GM13977 (cell line): Measurements from ENCODE around the gene PFAS.

Source experiments
- DNase-seq: peaks from one replicate; pipeline ENCODE4 v3.0.0; 2012; ENCODE audit warnings: low spot score
- CTCF ChIP-seq: IDR thresholded peaks from 2 replicates; pipeline ENCODE4 v1.5.1; 2012; ENCODE audit warnings: mild to moderate bottlenecking, control low read depth; ENCODE audit not compliant: insufficient read depth; ENCODE audit errors: extremely low read depth, missing control alignments
- in situ Hi-C: fragments of 300-500 bp; cut with MboI; formaldehyde crosslinking; loops from one replicate; pipeline ENCODE4 v1.12.0; 2022; ENCODE audit warnings: low sequenced_read_pairs, low pct_unique_long_range_greater_than_20kb, mixed read lengths, inconsistent platforms; ENCODE audit not compliant: unreplicated experiment

Gene PFAS

GRCh38 chr17:8272421-8272820 is 23.3 kb downstream of the PFAS start:
- in situ Hi-C loops, result no loop called here
- TF ChIP-seq CTCF, result no peak
- DNase-seq, result no peak

GRCh38 chr17:8273884-8274444 is 24.9 kb downstream of the PFAS start:
- no peak for TF ChIP-seq CTCF
- in situ Hi-C loops, result no loop called here
- no peak for DNase-seq

GRCh38 chr17:8274816-8275215 is 25.7 kb downstream of the PFAS start:
- DNase-seq, result no peak
- no peak for TF ChIP-seq CTCF
- in situ Hi-C loops, result no loop called here

- no peak for TF ChIP-seq CTCF
- DNase-seq, result no peak
- in situ Hi-C loops, result no loop called here
Measured at GRCh38 chr17:8275421-8276290, 26.6 kb downstream of the PFAS start.

GRCh38 chr17:8277317-8277716 is 28.2 kb downstream of the PFAS start:
- in situ Hi-C loops, result no loop called here
- TF ChIP-seq CTCF, result no peak

GRCh38 chr17:8282345-8282744 is 33.3 kb downstream of the PFAS start:
- in situ Hi-C loops, result no loop called here
- no peak for TF ChIP-seq CTCF
- no peak for DNase-seq

More at GRCh38 chr17:8277317-8277716, 28.2 kb downstream of the PFAS start:
- no peak for DNase-seq
